Endodermal cell (in vitro differentiated cells): ENCODE data around the gene ATE1. TPM values are rescaled to one million over a fixed set of nuclear protein-coding genes. Genes with fewer than 3 reads are reported as not detected.

Source experiments
- DNase-seq: peaks from one replicate; pipeline ENCODE4 v3.0.0-alpha.2; 2017
- H3K27ac ChIP-seq: 2 replicates; pipeline ENCODE4 v1.5.1; 2013; ENCODE audit warnings: mild to moderate bottlenecking, low read depth, low read length, moderate library complexity
- H3K27me3 ChIP-seq: 2 replicates; pipeline ENCODE4 v1.6.1; 2013; ENCODE audit warnings: mild to moderate bottlenecking, low read length, moderate library complexity; ENCODE audit not compliant: insufficient read depth, control insufficient read depth, poor library complexity, severe bottlenecking
- H3K36me3 ChIP-seq: 2 replicates; pipeline ENCODE4 v1.7.0; 2013; ENCODE audit warnings: mild to moderate bottlenecking, low read length, moderate library complexity; ENCODE audit not compliant: control insufficient read depth, insufficient read depth
- H3K4me1 ChIP-seq: one replicate; pipeline ENCODE4 v1.7.0; 2013; ENCODE audit warnings: low read length; ENCODE audit not compliant: control insufficient read depth, insufficient read depth
- H3K4me3 ChIP-seq: 2 replicates; pipeline ENCODE4 v1.5.1; 2013; ENCODE audit warnings: mild to moderate bottlenecking, low read length, moderate library complexity
- H3K9ac ChIP-seq: 2 replicates; pipeline ENCODE4 v1.6.1; 2013; ENCODE audit warnings: mild to moderate bottlenecking, low read length, moderate library complexity; ENCODE audit not compliant: poor library complexity, severe bottlenecking; ENCODE audit errors: extremely low read depth
- H3K9me3 ChIP-seq: 2 replicates; pipeline ENCODE4 v1.6.1; 2013; ENCODE audit warnings: mild to moderate bottlenecking, low read length, moderate library complexity; ENCODE audit not compliant: control insufficient read depth
- H3K27ac Mint-ChIP-seq: 2 replicates; pipeline ENCODE4 v1.8.0; 2020; ENCODE audit warnings: mixed read lengths
- H3K27me3 Mint-ChIP-seq: 2 replicates; pipeline ENCODE4 v1.8.0; 2021; ENCODE audit warnings: mild to moderate bottlenecking, mixed read lengths; ENCODE audit not compliant: insufficient read depth
- H3K36me3 Mint-ChIP-seq: 2 replicates; pipeline ENCODE4 v1.8.0; 2020; ENCODE audit warnings: low read depth, mixed read lengths
- H3K4me1 Mint-ChIP-seq: 2 replicates; pipeline ENCODE4 v1.8.0; 2020; ENCODE audit warnings: mixed read lengths
- H3K4me3 Mint-ChIP-seq: 2 replicates; pipeline ENCODE4 v1.8.0; 2020; ENCODE audit warnings: mild to moderate bottlenecking, moderate library complexity, mixed read lengths
- H3K9me3 Mint-ChIP-seq: 2 replicates; pipeline ENCODE4 v1.8.0; 2020; ENCODE audit warnings: mild to moderate bottlenecking, mixed read lengths
- WGBS, 2 experiments: methylation state at CpG; one replicate each; pipeline versions ENCODE4 v1.1.5 to v1.1.7; 2013; ENCODE audit warnings: missing lambda C conversion rate in 2 of 2, mixed read lengths in 1 of 2; ENCODE audit not compliant: insufficient coverage in 1 of 2, insufficient read length in 1 of 2; 5-methylcytosine and 5-hydroxymethylcytosine counted together
- total RNA-seq, 2 donors: library from RNA; stranded (reverse); fragmentation: NEBNext Ultra II Directional in 1 of 2; extraction: Animal tissue kit (Norgen Biotek cat#: 25700) in 1 of 2; gene quantifications; 2 replicates in 1 of 2; 3 replicates in 1 of 2; pipeline ENCODE4 v1.2.1, GENCODE V29; 2021
- TF ChIP-seq, protein P1 (sequence below): fragments of 200-600 bp; sonication (generic); conservative IDR thresholded peaks from 2 replicates; pipeline ENCODE4 v1.5.0; 2021; ENCODE audit warnings: antibody characterized with exemption, mild to moderate bottlenecking

Gene ATE1
- total RNA-seq, 2 donors from 2014 or later: 31.2 to 32.2 TPM

GRCh38 chr10:121812031-121812430 is 115.8 kb downstream of the ATE1 start:
- Mint-ChIP-seq H3K4me1 (no peaks in the 10 kb centered on the region), H3K27me3 (no peaks in the 10 kb centered on the region), H3K36me3 (peaks cover 11% of the 10 kb centered on the region), H3K27ac (no peak overlapping the region), H3K9me3 (no peaks in the 10 kb centered on the region), H3K4me3 (no peak overlapping the region)
- no peak overlapping the region for H3K27ac ChIP-seq
- no peak overlapping the region for H3K9ac ChIP-seq
- peaks cover 2% of the 10 kb centered on the region for H3K36me3 ChIP-seq
- WGBS, 2 experiments: 71 to 86% methylated on average over 1 to 4 of the region's 4 CpGs
- TF ChIP-seq, protein P1, sequence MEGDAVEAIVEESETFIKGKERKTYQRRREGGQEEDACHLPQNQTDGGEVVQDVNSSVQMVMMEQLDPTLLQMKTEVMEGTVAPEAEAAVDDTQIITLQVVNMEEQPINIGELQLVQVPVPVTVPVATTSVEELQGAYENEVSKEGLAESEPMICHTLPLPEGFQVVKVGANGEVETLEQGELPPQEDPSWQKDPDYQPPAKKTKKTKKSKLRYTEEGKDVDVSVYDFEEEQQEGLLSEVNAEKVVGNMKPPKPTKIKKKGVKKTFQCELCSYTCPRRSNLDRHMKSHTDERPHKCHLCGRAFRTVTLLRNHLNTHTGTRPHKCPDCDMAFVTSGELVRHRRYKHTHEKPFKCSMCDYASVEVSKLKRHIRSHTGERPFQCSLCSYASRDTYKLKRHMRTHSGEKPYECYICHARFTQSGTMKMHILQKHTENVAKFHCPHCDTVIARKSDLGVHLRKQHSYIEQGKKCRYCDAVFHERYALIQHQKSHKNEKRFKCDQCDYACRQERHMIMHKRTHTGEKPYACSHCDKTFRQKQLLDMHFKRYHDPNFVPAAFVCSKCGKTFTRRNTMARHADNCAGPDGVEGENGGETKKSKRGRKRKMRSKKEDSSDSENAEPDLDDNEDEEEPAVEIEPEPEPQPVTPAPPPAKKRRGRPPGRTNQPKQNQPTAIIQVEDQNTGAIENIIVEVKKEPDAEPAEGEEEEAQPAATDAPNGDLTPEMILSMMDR: no peak
- no peak overlapping the region for H3K4me3 ChIP-seq
- DNase-seq: no peak
- H3K27me3 ChIP-seq: no peaks in the 10 kb centered on the region
- H3K4me1 ChIP-seq: no peaks in the 10 kb centered on the region
- H3K9me3 ChIP-seq: no peaks in the 10 kb centered on the region

DNA sequence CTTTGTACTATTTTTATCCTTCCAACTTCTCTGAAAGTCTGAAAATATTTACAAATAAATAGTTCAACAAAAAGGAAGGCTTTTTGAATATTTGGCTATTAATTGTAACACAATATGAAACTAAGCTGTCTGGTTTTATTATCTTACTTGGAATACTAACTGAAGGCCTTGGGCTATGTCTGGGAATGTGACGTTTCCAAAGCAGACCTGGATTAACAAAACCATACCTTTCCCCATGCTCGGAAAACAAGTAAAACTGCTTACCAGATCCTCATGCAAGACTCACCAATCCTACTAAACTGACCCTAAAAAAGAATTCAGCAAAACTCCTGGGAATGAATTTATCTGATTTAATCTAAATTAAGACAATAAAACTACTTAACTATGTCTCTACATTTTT is 116.4 kb downstream of the ATE1 start:
- DNase-seq: no peak
- H3K27ac ChIP-seq: no peak overlapping the region
- no peaks in the 10 kb centered on the region for H3K9me3 Mint-ChIP-seq
- TF ChIP-seq, protein P1: no peak
- H3K36me3 Mint-ChIP-seq: peaks cover 12% of the 10 kb centered on the region
- H3K4me1 ChIP-seq: no peaks in the 10 kb centered on the region
- H3K27ac Mint-ChIP-seq: no peak overlapping the region
- H3K4me3 ChIP-seq: no peak overlapping the region
- no peaks in the 10 kb centered on the region for H3K27me3 ChIP-seq
- no peak overlapping the region for H3K9ac ChIP-seq
- no peaks in the 10 kb centered on the region for H3K4me1 Mint-ChIP-seq
- H3K27me3 Mint-ChIP-seq: no peaks in the 10 kb centered on the region
- H3K4me3 Mint-ChIP-seq: no peak overlapping the region
- H3K9me3 ChIP-seq: no peaks in the 10 kb centered on the region
- 67 to 100% methylated on average over 2 of the region's 2 CpGs for WGBS, 2 experiments
- peaks cover 2% of the 10 kb centered on the region for H3K36me3 ChIP-seq

DNA sequence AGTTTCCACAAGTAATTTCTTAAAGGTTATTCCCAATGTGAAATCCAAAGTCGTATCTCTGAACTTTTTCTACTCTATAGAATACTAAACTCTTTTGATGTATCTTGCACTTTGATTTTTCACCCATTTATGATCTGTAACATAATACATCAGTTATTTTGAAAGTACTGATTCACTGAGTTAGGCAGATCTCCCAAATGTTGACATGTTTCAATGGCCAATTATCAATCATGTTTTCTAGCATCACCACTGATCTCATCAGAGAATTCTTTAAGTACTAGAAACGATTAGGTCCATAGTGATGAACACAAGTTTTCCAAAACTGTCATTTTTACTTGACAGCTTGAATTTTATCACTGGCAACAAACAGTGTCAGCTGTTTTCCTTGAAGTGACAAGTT is 119.0 kb downstream of the ATE1 start:
- Histone ChIP-seq H3K4me3 (no peak overlapping the region), H3K36me3 (no peaks in the 10 kb centered on the region), H3K27ac (no peak overlapping the region), H3K9ac (no peak overlapping the region), H3K4me1 (no peaks in the 10 kb centered on the region), H3K27me3 (no peaks in the 10 kb centered on the region), H3K9me3 (no peaks in the 10 kb centered on the region)
- H3K4me3 Mint-ChIP-seq: no peak overlapping the region
- H3K27me3 Mint-ChIP-seq: no peaks in the 10 kb centered on the region
- H3K36me3 Mint-ChIP-seq: peaks cover 6% of the 10 kb centered on the region
- H3K9me3 Mint-ChIP-seq: no peaks in the 10 kb centered on the region
- 88 to 94% methylated on average over 1 to 2 of the region's 2 CpGs for WGBS, 2 experiments
- DNase-seq: no peak
- TF ChIP-seq, protein P1: no peak
- no peaks in the 10 kb centered on the region for H3K4me1 Mint-ChIP-seq
- no peak overlapping the region for H3K27ac Mint-ChIP-seq
